ENCODE results near the gene IMPDH1.
A peak's percentile ranks its signal among the peaks of the same experiment; 100 is the strongest.
"Not testable (repeated sequence)": the region's sequence is repeated elsewhere in the genome, so short reads cannot be mapped to it uniquely, and the experiment has no call there.

Gene IMPDH1

DNA sequence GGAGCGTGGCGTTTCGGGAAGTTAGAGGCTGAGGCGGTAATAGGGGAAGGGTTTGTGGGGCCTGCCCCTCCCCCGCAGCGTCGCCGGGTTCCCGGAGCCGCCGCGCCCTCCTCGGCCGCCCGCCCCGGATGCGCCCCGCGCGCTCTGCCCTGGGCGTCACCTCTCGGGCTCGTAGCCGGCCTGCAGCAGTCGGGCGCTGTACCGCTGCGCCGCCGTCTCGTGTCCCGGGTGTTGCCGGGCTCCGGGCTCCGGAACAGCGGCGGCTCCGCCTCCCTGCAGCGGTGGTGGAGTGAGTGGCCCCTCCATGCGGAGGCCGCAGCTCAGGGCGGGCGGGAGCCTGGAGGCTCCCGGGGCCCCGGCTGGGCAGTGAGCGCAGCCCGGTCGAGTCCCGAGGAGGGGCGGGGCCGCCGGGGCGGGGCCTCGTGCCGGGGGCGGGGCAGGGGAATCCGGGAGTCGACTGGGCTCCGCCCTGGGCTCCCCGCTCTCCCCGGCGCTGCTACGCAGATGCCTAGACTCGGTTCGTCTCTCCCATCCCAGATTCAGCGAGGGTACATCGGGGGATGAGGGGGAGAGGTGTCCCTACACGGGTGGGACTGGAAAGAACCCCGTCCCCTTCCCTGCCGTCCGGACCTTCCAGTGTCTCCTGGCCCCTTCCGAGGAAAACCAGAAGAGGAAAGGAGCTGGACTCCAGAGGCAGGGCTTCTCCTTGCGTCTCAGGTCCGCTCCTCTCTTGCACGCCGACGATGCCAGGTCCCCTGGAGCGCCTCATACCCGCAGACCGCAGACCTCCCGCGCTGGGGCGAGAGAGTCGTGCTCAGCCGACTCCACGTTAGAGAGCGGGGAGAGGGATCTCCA is at the start of gene IMPDH1:
IMPDH1 (minus strand) TSS at position 387 of the 855 bp plus-strand sequence; CDS start at position 306, 81 bp downstream.
- Mint-ChIP-seq H3K9me3 (no peaks in the 10 kb centered on the region), H3K27ac (peak within 1 kb of the TSS; percentile 80), H3K27me3 (peaks cover 0 to 3% of the 10 kb centered on the region in 2 donors), H3K36me3 (peaks cover 0 to 1% of the 10 kb centered on the region in 2 donors), H3K4me3 (peak within 1 kb of the TSS; percentile 88 to 90), H3K4me1 (peaks cover 30 to 33% of the 10 kb centered on the region in 2 donors)
- ATAC-seq (replicated peaks) (peak; percentile 81 to 82), DNase-seq (peak; percentile 67)

DNA sequence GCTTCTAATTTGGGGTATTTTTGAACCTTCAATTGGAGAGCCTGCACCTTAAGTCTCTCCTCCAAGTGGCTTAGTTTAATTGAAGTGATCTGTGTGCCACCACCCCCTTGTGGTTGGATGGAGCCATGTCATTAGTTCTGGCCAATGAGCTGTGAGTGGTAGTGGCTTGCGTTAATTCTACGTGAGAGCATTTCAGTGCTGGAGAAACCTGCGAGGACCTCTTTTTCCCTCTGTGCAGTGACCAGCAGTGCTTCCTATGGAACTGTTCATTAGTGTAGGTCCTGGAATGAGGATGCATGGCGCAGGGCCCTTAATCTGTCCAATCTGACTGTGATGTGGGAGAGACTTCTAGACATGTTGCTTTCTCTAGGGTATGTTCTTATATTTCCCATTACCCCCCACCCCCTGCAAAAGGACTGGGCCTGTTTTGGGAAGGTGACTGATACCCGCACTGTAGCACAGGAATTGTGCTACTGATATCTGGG is 49.7 kb upstream of the IMPDH1 start:
- H3K4me1 Mint-ChIP-seq: peaks cover 25 to 52% of the 10 kb centered on the region in 2 donors
- peaks cover 27 to 37% of the 10 kb centered on the region in 2 donors for H3K36me3 Mint-ChIP-seq
- peak overlapping the region; percentile 18 to 77 for H3K4me3 Mint-ChIP-seq
- no peaks in the 10 kb centered on the region for H3K27me3 Mint-ChIP-seq
- no peaks in the 10 kb centered on the region for H3K9me3 Mint-ChIP-seq
- peak overlapping the region; percentile 89 for H3K27ac Mint-ChIP-seq
- ATAC-seq (replicated peaks) (peak; percentile 52 to 56), DNase-seq (peak; percentile 55)

DNA sequence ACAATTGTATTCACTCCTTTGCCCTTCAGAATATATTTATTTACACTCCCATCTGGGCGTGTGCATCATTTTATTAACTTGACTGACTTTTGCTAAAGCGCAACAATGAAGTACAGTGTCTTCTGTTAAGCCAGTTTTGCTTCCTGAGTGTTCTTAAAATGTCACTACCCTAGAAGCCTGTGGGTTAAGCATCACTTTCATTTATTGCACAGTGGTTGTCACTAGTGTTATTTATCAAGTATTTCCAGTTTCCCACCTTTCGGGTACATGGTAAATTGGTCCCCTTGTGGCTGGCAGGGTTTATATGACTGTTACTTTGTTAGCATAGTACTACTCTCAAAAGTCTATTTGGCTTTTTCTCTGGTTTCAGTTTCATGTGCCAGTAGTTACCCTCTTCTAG is 49.2 kb upstream of the IMPDH1 start:
- peaks cover 25 to 52% of the 10 kb centered on the region in 2 donors for H3K4me1 Mint-ChIP-seq
- H3K4me3 Mint-ChIP-seq: peak overlapping the region; percentile 61 to 71
- DNase-seq (peak; percentile 37), ATAC-seq (replicated peaks) (peak; percentile 61 to 68)
- H3K27ac Mint-ChIP-seq: peak overlapping the region; percentile 92
- no peaks in the 10 kb centered on the region for H3K27me3 Mint-ChIP-seq
- peaks cover 25 to 33% of the 10 kb centered on the region in 2 donors for H3K36me3 Mint-ChIP-seq
- H3K9me3 Mint-ChIP-seq: no peaks in the 10 kb centered on the region

GRCh38 chr7:128457385-128457784 is 47.6 kb upstream of the IMPDH1 start:
- not testable (repeated sequence) for DNase-seq; ATAC-seq (replicated peaks); H3K27ac Mint-ChIP-seq; H3K9me3 Mint-ChIP-seq; H3K27me3 Mint-ChIP-seq
- peaks cover 29 to 58% of the 10 kb centered on the region in 2 donors for H3K4me1 Mint-ChIP-seq
- peak overlapping the region; percentile 92 to 93 for H3K4me3 Mint-ChIP-seq
- H3K36me3 Mint-ChIP-seq: peaks cover 17 to 25% of the 10 kb centered on the region in 2 donors

DNA sequence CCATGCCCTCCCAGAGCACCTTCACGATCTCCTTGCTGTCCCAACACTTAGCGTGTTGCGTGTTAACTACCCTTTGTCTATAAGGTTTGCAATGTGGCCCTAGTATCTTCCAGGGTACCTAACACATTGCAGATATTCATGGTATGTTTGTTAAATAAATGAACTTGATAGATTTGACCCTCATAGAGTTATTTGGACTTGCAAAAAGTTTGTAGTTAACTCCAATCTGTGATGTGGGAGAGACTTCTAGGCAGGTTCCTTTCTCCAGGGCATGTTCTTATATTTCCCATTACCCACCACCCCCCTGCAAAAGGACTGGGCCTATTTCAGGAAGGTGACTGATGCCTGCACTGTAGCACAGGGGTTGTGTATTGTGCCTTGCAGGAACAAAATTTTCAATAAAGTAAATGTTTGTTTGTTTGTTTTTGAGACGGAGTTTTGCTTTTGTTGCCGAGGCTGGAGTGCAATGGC is 46.5 kb upstream of the IMPDH1 start:
- H3K9me3 Mint-ChIP-seq: no peaks in the 10 kb centered on the region
- ATAC-seq (replicated peaks) (peak in 1 of 2 donors; percentile 7), DNase-seq (no peak)
- peaks cover 17 to 25% of the 10 kb centered on the region in 2 donors for H3K36me3 Mint-ChIP-seq
- H3K4me3 Mint-ChIP-seq: peak overlapping the region; percentile 92 to 93
- peaks cover 35 to 69% of the 10 kb centered on the region in 2 donors for H3K4me1 Mint-ChIP-seq
- H3K27me3 Mint-ChIP-seq: no peaks in the 10 kb centered on the region
- H3K27ac Mint-ChIP-seq: peak overlapping the region; percentile 99

GRCh38 chr7:128455543-128456254 is 45.9 kb upstream of the IMPDH1 start, which contains the start of gene HILPDA:
HILPDA (plus strand) TSS chr7:128455878; CDS start chr7:128457269, 1,391 bp downstream.
- H3K4me3 Mint-ChIP-seq: peak within 1 kb of the TSS; percentile 92 to 93
- ATAC-seq (replicated peaks) (peak; percentile 85 to 86), DNase-seq (peak; percentile 95)
- H3K4me1 Mint-ChIP-seq: peaks cover 37 to 75% of the 10 kb centered on the region in 2 donors
- H3K36me3 Mint-ChIP-seq: peaks cover 17 to 25% of the 10 kb centered on the region in 2 donors
- H3K27me3 Mint-ChIP-seq: no peaks in the 10 kb centered on the region
- H3K9me3 Mint-ChIP-seq: no peaks in the 10 kb centered on the region
- H3K27ac Mint-ChIP-seq: peak within 1 kb of the TSS; percentile 99

GRCh38 chr7:128454808-128455542 is 45.2 kb upstream of the IMPDH1 start:
- Mint-ChIP-seq H3K27ac (peak overlapping the region; percentile 99), H3K9me3 (no peaks in the 10 kb centered on the region), H3K36me3 (peaks cover 17 to 24% of the 10 kb centered on the region in 2 donors), H3K4me3 (peak overlapping the region; percentile 92 to 93), H3K4me1 (peaks cover 42 to 80% of the 10 kb centered on the region in 2 donors), H3K27me3 (no peaks in the 10 kb centered on the region)
- DNase-seq (no peak), ATAC-seq (replicated peaks) (no peak)

DNA sequence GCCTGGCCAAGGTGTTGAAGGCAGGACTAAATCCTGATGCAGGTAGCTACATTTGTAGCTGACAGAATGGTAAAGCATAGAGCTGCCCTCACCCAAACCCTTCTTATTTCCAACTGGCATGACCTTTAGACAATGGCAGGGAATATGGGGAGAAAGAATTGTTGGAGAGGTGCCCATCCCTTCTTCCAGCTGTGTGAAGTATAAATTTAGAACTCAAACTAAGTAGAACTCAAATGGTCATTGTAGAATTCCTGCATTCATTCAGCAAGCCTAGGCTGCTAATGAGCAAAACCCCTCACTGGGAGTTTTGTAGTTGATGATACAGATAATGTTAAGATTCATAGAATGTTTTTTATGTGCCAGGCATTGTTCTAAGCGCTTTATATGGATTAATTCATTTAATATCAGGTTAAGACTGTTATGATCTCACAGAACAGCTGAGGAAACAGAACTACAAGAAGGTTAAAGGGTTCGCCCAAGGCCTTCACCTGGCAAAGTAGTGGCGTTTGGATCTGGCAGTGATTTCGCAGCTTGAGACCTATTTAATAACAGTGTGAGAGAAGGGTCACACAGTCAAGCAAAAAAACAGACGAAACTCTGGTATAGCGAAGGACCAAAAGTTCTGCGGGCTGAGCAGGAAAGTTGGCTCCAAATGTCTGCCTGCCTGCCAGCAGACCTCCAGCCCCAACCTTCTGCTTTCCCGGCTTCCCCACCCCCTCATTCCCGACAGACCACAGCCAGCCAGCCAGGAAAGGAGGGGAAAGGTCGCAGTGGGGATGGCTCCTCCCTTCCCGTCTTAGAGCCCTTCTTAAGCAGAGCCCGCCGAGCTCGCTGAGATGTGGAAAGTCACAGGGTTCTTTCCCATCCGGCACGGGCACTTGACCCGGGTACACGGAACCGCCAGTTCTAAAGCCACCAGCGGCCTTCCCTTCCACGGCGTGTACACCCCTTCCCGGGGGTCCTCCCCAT is 44.3 kb upstream of the IMPDH1 start:
- DNase-seq (no peak), ATAC-seq (replicated peaks) (no peak)
- H3K9me3 Mint-ChIP-seq: no peaks in the 10 kb centered on the region
- H3K27ac Mint-ChIP-seq: peak overlapping the region; percentile 99
- H3K4me1 Mint-ChIP-seq: peaks cover 34 to 72% of the 10 kb centered on the region in 2 donors
- no peak overlapping the region for H3K4me3 Mint-ChIP-seq
- no peaks in the 10 kb centered on the region for H3K27me3 Mint-ChIP-seq
- H3K36me3 Mint-ChIP-seq: peaks cover 10 to 17% of the 10 kb centered on the region in 2 donors

DNA sequence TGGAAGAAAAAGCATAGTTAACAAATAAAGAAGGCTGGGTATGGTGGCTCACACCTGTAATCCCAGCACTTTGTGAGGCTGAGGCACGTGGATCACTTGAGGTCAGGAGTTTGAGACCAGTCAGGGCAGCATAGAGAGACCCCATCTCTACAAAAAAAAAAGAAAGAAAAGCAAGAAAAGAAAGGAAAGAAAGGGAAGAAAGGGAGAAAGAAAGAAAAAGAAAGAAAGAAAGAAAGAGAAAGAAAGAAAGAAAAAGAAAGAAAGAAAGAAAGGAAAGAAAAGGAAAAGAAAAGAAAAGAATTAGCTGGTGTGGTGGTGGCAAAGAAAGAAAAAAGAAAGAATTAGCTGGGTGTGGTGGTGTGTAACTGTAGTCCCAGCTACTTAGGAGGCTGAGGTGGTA is 42.8 kb upstream of the IMPDH1 start:
- Mint-ChIP-seq H3K27ac (peak overlapping the region; percentile 2), H3K36me3 (peaks cover 4% of the 10 kb centered on the region in 2 donors), H3K4me3 (no peak overlapping the region), H3K27me3 (no peaks in the 10 kb centered on the region), H3K9me3 (no peaks in the 10 kb centered on the region), H3K4me1 (peaks cover 32 to 62% of the 10 kb centered on the region in 2 donors)
- DNase-seq (no peak), ATAC-seq (replicated peaks) (no peak)

- DNase-seq (no peak), ATAC-seq (replicated peaks) (no peak)
- Mint-ChIP-seq H3K27ac (peak overlapping the region; percentile 63), H3K9me3 (no peaks in the 10 kb centered on the region), H3K36me3 (no peaks in the 10 kb centered on the region), H3K27me3 (no peaks in the 10 kb centered on the region), H3K4me1 (peaks cover 29 to 48% of the 10 kb centered on the region in 2 donors), H3K4me3 (no peak overlapping the region)
Measured at GRCh38 chr7:128450913-128451312, 41.1 kb upstream of the IMPDH1 start.

- H3K4me3 Mint-ChIP-seq: peak overlapping the region in 1 of 2 donors; percentile 23
Measured at GRCh38 chr7:128450409-128450808, 40.6 kb upstream of the IMPDH1 start.

DNA sequence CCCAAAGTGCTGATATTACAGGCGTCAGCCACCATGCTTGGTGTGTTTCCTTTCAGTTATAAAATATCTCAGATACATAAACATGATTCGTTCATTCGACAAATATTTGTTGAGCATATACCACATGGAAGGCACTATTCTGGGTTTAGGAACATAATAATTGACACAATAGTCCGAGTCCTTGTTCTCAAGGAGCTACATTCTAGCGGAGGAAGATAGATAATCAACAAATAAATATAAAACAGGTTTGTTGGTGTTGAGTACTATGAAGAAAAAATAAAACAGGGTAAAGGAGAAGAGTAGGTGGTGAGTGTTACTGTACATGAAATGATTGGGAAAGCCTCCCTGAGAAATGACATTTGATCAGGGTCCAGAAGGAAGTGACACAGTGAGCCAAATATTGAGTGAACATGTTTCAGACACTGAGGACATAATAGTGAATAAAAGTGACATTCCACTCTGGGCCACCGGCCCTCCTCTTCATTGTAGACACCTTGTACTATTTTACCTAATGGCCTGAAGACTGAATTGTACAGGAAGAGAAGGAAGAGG is 39.0 kb upstream of the IMPDH1 start:
- H3K27ac Mint-ChIP-seq: peak overlapping the region; percentile 59
- DNase-seq (no peak), ATAC-seq (replicated peaks) (no peak)
- no peaks in the 10 kb centered on the region for H3K27me3 Mint-ChIP-seq
- H3K4me3 Mint-ChIP-seq: no peak overlapping the region
- no peaks in the 10 kb centered on the region for H3K36me3 Mint-ChIP-seq
- no peaks in the 10 kb centered on the region for H3K9me3 Mint-ChIP-seq
- H3K4me1 Mint-ChIP-seq: peaks cover 33 to 48% of the 10 kb centered on the region in 2 donors

More at GRCh38 chr7:128450409-128450808, 40.6 kb upstream of the IMPDH1 start:
- H3K4me1 Mint-ChIP-seq: peaks cover 29 to 46% of the 10 kb centered on the region in 2 donors
- H3K9me3 Mint-ChIP-seq: no peaks in the 10 kb centered on the region
- H3K36me3 Mint-ChIP-seq: no peaks in the 10 kb centered on the region
- peak overlapping the region; percentile 63 for H3K27ac Mint-ChIP-seq
- H3K27me3 Mint-ChIP-seq: no peaks in the 10 kb centered on the region
- DNase-seq (no peak), ATAC-seq (replicated peaks) (peak; percentile 61 to 77)
